Subcutaneous adipose tissue (tissue), 4 donors: ENCODE data around the gene CFAP45. TPM values are rescaled to one million over a fixed set of nuclear protein-coding genes. Genes with fewer than 3 reads are reported as not detected.

Source experiments
- CTCF ChIP-seq: fragments of 450-650 bp; IDR thresholded peaks from one replicate; pipeline ENCODE4 v1.5.1; 2016; ENCODE audit warnings: low read depth, mild to moderate bottlenecking, control low read depth, antibody characterized with exemption, moderate library complexity
- total RNA-seq, 4 donors: library from RNA; depleted of rRNA; stranded (reverse); fragments of >200 nt; gene quantifications; one replicate each; pipeline ENCODE4 v1.1.0, GENCODE V29; 2016

CFAP45 gene
- total RNA-seq, 4 donors from 2014 or later, result 0.85 to 1.3 TPM; not detected in 2

- no peak for TF ChIP-seq CTCF
Observed at GRCh38 chr1:159849626-159850366, 50.2 kb downstream of the CFAP45 start.

GRCh38 chr1:159848326-159848725 lies 51.6 kb downstream of the CFAP45 start:
- no peak for TF ChIP-seq CTCF

- TF ChIP-seq CTCF, result no peak
Observed at GRCh38 chr1:159847231-159847630, 52.7 kb downstream of the CFAP45 start.

GRCh38 chr1:159845751-159846629 lies 54.0 kb downstream of the CFAP45 start:
- TF ChIP-seq CTCF, result no peak

GRCh38 chr1:159843459-159843858 lies 56.5 kb downstream of the CFAP45 start:
- TF ChIP-seq CTCF, result no peak

GRCh38 chr1:159841749-159842148 lies 58.2 kb downstream of the CFAP45 start:
- no peak for TF ChIP-seq CTCF
